MM.1S (cell line): ENCODE data around the gene KCNJ5.

Experiments
- DNase-seq: peaks from one replicate; pipeline ENCODE4 v3.0.0-alpha.2; 2015
- H2AFZ ChIP-seq: fragments of 300-600 bp; sonication (generic); 2 replicates; pipeline ENCODE4 v1.6.0; 2016; ENCODE audit warnings: antibody characterized with exemption, low read length
- H3F3A ChIP-seq: fragments of 300-600 bp; sonication (generic); 2 replicates; pipeline ENCODE4 v1.6.1; 2016; ENCODE audit warnings: mild to moderate bottlenecking, antibody characterized with exemption, low read length, moderate library complexity, mixed read lengths; ENCODE audit not compliant: insufficient read depth
- H3K27ac ChIP-seq: fragments of 300-600 bp; sonication (generic); 2 replicates; pipeline ENCODE4 v1.5.1; 2016; ENCODE audit warnings: mild to moderate bottlenecking, low read length
- H3K27me3 ChIP-seq: fragments of 300-600 bp; sonication (generic); replicated peaks from 2 replicates; pipeline ENCODE4 v1.6.0; 2016; ENCODE audit warnings: low read length; ENCODE audit not compliant: insufficient read depth
- H3K36me3 ChIP-seq: fragments of 300-600 bp; sonication (generic); replicated peaks from 2 replicates; pipeline ENCODE4 v1.6.1; 2016; ENCODE audit warnings: mild to moderate bottlenecking, low read length, mixed read lengths; ENCODE audit not compliant: insufficient read depth
- H3K4me1 ChIP-seq: fragments of 300-600 bp; sonication (generic); 2 replicates; pipeline ENCODE4 v1.6.1; 2016; ENCODE audit warnings: low read length, mixed read lengths
- H3K4me2 ChIP-seq: fragments of 300-600 bp; sonication (generic); 2 replicates; pipeline ENCODE4 v1.6.0; 2016; ENCODE audit warnings: low read depth, low read length
- H3K4me3 ChIP-seq: fragments of 300-600 bp; sonication (generic); 2 replicates; pipeline ENCODE4 v1.5.1; 2016; ENCODE audit warnings: low read length, mixed read lengths
- H3K79me2 ChIP-seq: fragments of 300-600 bp; sonication (generic); 2 replicates; pipeline ENCODE4 v1.6.1; 2016; ENCODE audit warnings: mixed run types, low read length, mixed read lengths
- H3K9ac ChIP-seq: fragments of 300-600 bp; sonication (generic); 2 replicates; pipeline ENCODE4 v1.6.1; 2016; ENCODE audit warnings: low read length, mixed read lengths
- H3K9me2 ChIP-seq: fragments of 300-600 bp; sonication (generic); replicated peaks from 2 replicates; pipeline ENCODE4 v1.6.1; 2016; ENCODE audit warnings: mild to moderate bottlenecking, low read length, mixed read lengths; ENCODE audit not compliant: insufficient read depth
- H3K9me3 ChIP-seq: fragments of 300-600 bp; sonication (generic); replicated peaks from 2 replicates; pipeline ENCODE4 v1.6.1; 2016; ENCODE audit warnings: mild to moderate bottlenecking, low read length, mixed read lengths; ENCODE audit not compliant: insufficient read depth
- H4K20me1 ChIP-seq: fragments of 300-600 bp; sonication (generic); 2 replicates; pipeline ENCODE4 v1.6.1; 2016; ENCODE audit warnings: mild to moderate bottlenecking, low read length, moderate library complexity, mixed read lengths; ENCODE audit not compliant: insufficient read depth
- CTCF ChIP-seq: fragments of 300-600 bp; sonication (generic); IDR thresholded peaks from 2 replicates; pipeline ENCODE4 v1.5.1; 2016; ENCODE audit warnings: antibody characterized with exemption, low read length, mixed read lengths
- EZH2 ChIP-seq: fragments of 300-600 bp; sonication (generic); optimal IDR thresholded peaks from 2 replicates; pipeline ENCODE3; 2017; ENCODE audit warnings: low read depth, mild to moderate bottlenecking, antibody characterized with exemption, low read length, mixed read lengths
- EZH2phosphoT487 ChIP-seq: fragments of 300-600 bp; sonication (generic); IDR thresholded peaks from 2 replicates; pipeline ENCODE4 v1.6.1; 2018; ENCODE audit warnings: antibody characterized with exemption, low read length

The KCNJ5 gene

GRCh38 chr11:128929468-128929867 is 38.3 kb downstream of the KCNJ5 start:
- H3K9me3 ChIP-seq: no peaks in the 10 kb centered on the region
- no peaks in the 10 kb centered on the region for H3K79me2 ChIP-seq
- H3K9ac ChIP-seq: no peak overlapping the region
- H3K36me3 ChIP-seq: no peaks in the 10 kb centered on the region
- H3K4me1 ChIP-seq: peaks cover 19% of the 10 kb centered on the region
- no peaks in the 10 kb centered on the region for H3K27me3 ChIP-seq
- no peak for TF ChIP-seq EZH2
- no peak for TF ChIP-seq EZH2phosphoT487
- TF ChIP-seq CTCF: no peak
- H3K9me2 ChIP-seq: no peaks in the 10 kb centered on the region
- no peaks in the 10 kb centered on the region for H4K20me1 ChIP-seq
- no peak for DNase-seq
- no peak overlapping the region for H2AFZ ChIP-seq
- H3K4me2 ChIP-seq: no peak overlapping the region
- H3F3A ChIP-seq: peaks cover 4% of the 10 kb centered on the region
- no peak overlapping the region for H3K4me3 ChIP-seq
- no peak overlapping the region for H3K27ac ChIP-seq

GRCh38 chr11:128929991-128930390 is 38.8 kb downstream of the KCNJ5 start:
- Histone ChIP-seq H3K9me3 (no peaks in the 10 kb centered on the region), H3K9me2 (no peaks in the 10 kb centered on the region), H2AFZ (no peak overlapping the region), H3K79me2 (no peaks in the 10 kb centered on the region), H3K27ac (no peak overlapping the region), H3K4me1 (peaks cover 19% of the 10 kb centered on the region), H3K36me3 (no peaks in the 10 kb centered on the region), H3K9ac (no peak overlapping the region), H3K4me2 (no peak overlapping the region), H3K27me3 (no peaks in the 10 kb centered on the region), H3K4me3 (no peak overlapping the region), H3F3A (peaks cover 4% of the 10 kb centered on the region), H4K20me1 (no peaks in the 10 kb centered on the region)
- TF ChIP-seq EZH2phosphoT487 (no peak), EZH2 (no peak), CTCF (no peak)
- DNase-seq: no peak

GRCh38 chr11:128931066-128931465 is 39.9 kb downstream of the KCNJ5 start:
- H3K4me1 ChIP-seq: peaks cover 19% of the 10 kb centered on the region
- H3K27me3 ChIP-seq: no peaks in the 10 kb centered on the region

More at GRCh38 chr11:128931066-128931465, 39.9 kb downstream of the KCNJ5 start:
- no peak overlapping the region for H2AFZ ChIP-seq
- DNase-seq: no peak
- H3K4me3 ChIP-seq: no peak overlapping the region
- no peak overlapping the region for H3K27ac ChIP-seq
- H3K79me2 ChIP-seq: no peaks in the 10 kb centered on the region
- H3K4me2 ChIP-seq: no peak overlapping the region
- H3K36me3 ChIP-seq: no peaks in the 10 kb centered on the region
- H3K9me3 ChIP-seq: no peaks in the 10 kb centered on the region
- H4K20me1 ChIP-seq: no peaks in the 10 kb centered on the region
- no peak for TF ChIP-seq CTCF
- no peak for TF ChIP-seq EZH2phosphoT487
- H3K9ac ChIP-seq: no peak overlapping the region
- H3K9me2 ChIP-seq: no peaks in the 10 kb centered on the region
- peaks cover 4% of the 10 kb centered on the region for H3F3A ChIP-seq
